Sigmoid colon (tissue), 4 donors: ENCODE data around the gene CACNG7.

ENCODE experiments used
- CTCF ChIP-seq, 4 experiments: fragments of 450-650 bp in 3 of 4; fragments of 200-600 bp in 1 of 4; IDR thresholded peaks; one replicate each; pipeline ENCODE4 v1.5.1; 2016 to 2019; ENCODE audit warnings: antibody characterized with exemption in 4 of 4, mild to moderate bottlenecking in 3 of 4, moderate library complexity in 2 of 4
- EP300 ChIP-seq, 4 donors: sonication (generic); formaldehyde crosslinking; IDR thresholded peaks; one replicate each; pipeline ENCODE4 v1.6.1; 2017; ENCODE audit warnings: antibody characterized with exemption in 4 of 4

- TF ChIP-seq EP300 (IDR thresholded peaks at IDR 0.05) = no peak
- no peak for TF ChIP-seq CTCF (IDR thresholded peaks at IDR 0.05)
Observed at GRCh38 chr19:53966931-53967330, 57.9 kb downstream of the CACNG7 start.
